Ishikawa (cell line): ENCODE results near the gene RASA3.

Experiments
- CEBPB ChIP-seq: IDR thresholded peaks from 2 replicates; pipeline ENCODE4 v1.6.1; 2012
- CREB1 ChIP-seq: IDR thresholded peaks from 2 replicates; pipeline ENCODE4 v1.6.1; 2012; ENCODE audit warnings: low read depth
- EP300 ChIP-seq: IDR thresholded peaks from 2 replicates; pipeline ENCODE4 v1.6.1; 2012; ENCODE audit warnings: borderline replicate concordance
- FOXM1 ChIP-seq: IDR thresholded peaks from 2 replicates; pipeline ENCODE4 v1.6.1; 2012; ENCODE audit warnings: low read depth, borderline replicate concordance
- RAD21 ChIP-seq: IDR thresholded peaks from 2 replicates; pipeline ENCODE4 v1.6.1; 2012; ENCODE audit warnings: low read depth
- REST ChIP-seq: IDR thresholded peaks from 2 replicates; pipeline ENCODE4 v1.6.1; 2012; ENCODE audit warnings: low read depth, mild to moderate bottlenecking
- YY1 ChIP-seq: IDR thresholded peaks from 2 replicates; pipeline ENCODE4 v1.6.1; 2012; ENCODE audit warnings: low read depth
- TF ChIP-seq, protein P1 (sequence below): IDR thresholded peaks from 2 replicates; pipeline ENCODE4 v1.6.1; 2012

DNA sequence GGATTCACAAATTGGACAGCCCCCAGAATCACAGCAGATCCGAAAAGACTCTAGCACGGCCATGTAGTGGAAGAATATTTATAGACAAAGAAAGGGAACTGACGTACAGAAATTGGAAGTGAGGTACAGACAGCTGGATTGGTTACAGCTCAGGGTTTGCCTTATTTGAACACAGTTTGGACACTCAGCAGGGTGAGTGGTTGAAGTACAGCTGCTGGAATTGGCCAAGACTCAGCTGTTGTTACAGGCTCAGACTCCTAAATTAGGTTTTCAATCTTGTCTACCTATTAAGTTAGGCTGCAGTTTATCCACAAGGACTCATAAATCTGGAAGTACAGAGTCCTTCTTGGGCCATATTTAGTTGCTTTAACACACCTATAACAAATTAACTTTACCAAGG, 40.8 kb upstream of the RASA3 start:
- TF ChIP-seq, protein P1, sequence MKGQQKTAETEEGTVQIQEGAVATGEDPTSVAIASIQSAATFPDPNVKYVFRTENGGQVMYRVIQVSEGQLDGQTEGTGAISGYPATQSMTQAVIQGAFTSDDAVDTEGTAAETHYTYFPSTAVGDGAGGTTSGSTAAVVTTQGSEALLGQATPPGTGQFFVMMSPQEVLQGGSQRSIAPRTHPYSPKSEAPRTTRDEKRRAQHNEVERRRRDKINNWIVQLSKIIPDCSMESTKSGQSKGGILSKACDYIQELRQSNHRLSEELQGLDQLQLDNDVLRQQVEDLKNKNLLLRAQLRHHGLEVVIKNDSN = no peak
- no peak for TF ChIP-seq CEBPB
- no peak for TF ChIP-seq RAD21
- no peak for TF ChIP-seq EP300
- no peak for TF ChIP-seq CREB1
- no peak for TF ChIP-seq REST
- no peak for TF ChIP-seq YY1
- no peak for TF ChIP-seq FOXM1
